Loucy (cell line): ENCODE results near the gene MDM2.
"Not testable (repeated sequence)": the region's sequence is repeated elsewhere in the genome, so short reads cannot be mapped to it uniquely, and the experiment has no call there.

ENCODE experiments used
- H2AFZ ChIP-seq: fragments of 200-600 bp; sonication (generic); 2 replicates; pipeline ENCODE4 v1.6.0; 2016; ENCODE audit warnings: antibody characterized with exemption, mild to moderate bottlenecking, low read length, moderate library complexity
- H3F3A ChIP-seq: fragments of 200-600 bp; 2 replicates; pipeline ENCODE4 v1.6.0; 2016; ENCODE audit warnings: antibody characterized with exemption, low read depth, mild to moderate bottlenecking
- H3K27me3 ChIP-seq: fragments of 200-600 bp; sonication (generic); 2 replicates; pipeline ENCODE4 v1.6.1; 2014; ENCODE audit warnings: low read length, mild to moderate bottlenecking; ENCODE audit not compliant: insufficient read depth, poor library complexity, severe bottlenecking
- H3K36me3 ChIP-seq: fragments of 200-600 bp; sonication (generic); 2 replicates; pipeline ENCODE4 v1.6.1; 2016; ENCODE audit warnings: low read length; ENCODE audit not compliant: insufficient read depth
- H3K4me1 ChIP-seq: fragments of 200-600 bp; sonication (generic); 2 replicates; pipeline ENCODE4 v1.5.1; 2014; ENCODE audit warnings: low read length, mild to moderate bottlenecking; ENCODE audit not compliant: insufficient read depth, poor library complexity, severe bottlenecking
- H3K4me2 ChIP-seq: fragments of 200-600 bp; sonication (generic); 2 replicates; pipeline ENCODE4 v1.6.0; 2014; ENCODE audit warnings: antibody characterized with exemption, low read length, low read depth, mild to moderate bottlenecking; ENCODE audit not compliant: poor library complexity, severe bottlenecking
- H3K4me3 ChIP-seq: fragments of 200-600 bp; sonication (generic); 2 replicates; pipeline ENCODE4 v1.5.1; 2014; ENCODE audit warnings: low read length, mild to moderate bottlenecking, mixed read lengths; ENCODE audit not compliant: poor library complexity, severe bottlenecking
- H3K79me2 ChIP-seq: fragments of 200-600 bp; sonication (generic); 2 replicates; pipeline ENCODE4 v1.6.1; 2014; ENCODE audit warnings: low read length; ENCODE audit not compliant: insufficient read depth
- H3K9ac ChIP-seq: fragments of 200-600 bp; sonication (generic); 2 replicates; pipeline ENCODE4 v1.6.0; 2014; ENCODE audit warnings: mild to moderate bottlenecking, low read depth, low read length, moderate library complexity; ENCODE audit not compliant: poor library complexity, severe bottlenecking
- H3K9me2 ChIP-seq: fragments of 200-600 bp; sonication (generic); replicated peaks from 2 replicates; pipeline ENCODE4 v1.6.1; 2016; ENCODE audit warnings: low read depth, low read length, mixed read lengths
- H3K9me3 ChIP-seq: fragments of 200-600 bp; sonication (generic); 2 replicates; pipeline ENCODE4 v1.6.1; 2014; ENCODE audit warnings: mild to moderate bottlenecking, antibody characterized with exemption, low read length, low read depth; ENCODE audit not compliant: insufficient read depth
- H4K20me1 ChIP-seq: fragments of 200-600 bp; sonication (generic); 2 replicates; pipeline ENCODE4 v1.6.0; 2014; ENCODE audit warnings: antibody characterized with exemption, low read length, mild to moderate bottlenecking; ENCODE audit not compliant: insufficient read depth, poor library complexity, severe bottlenecking
- EZH2phosphoT487 ChIP-seq: fragments of 200-600 bp; IDR thresholded peaks from 2 replicates; pipeline ENCODE4 v1.6.1; 2018; ENCODE audit warnings: antibody characterized with exemption, mild to moderate bottlenecking, moderate library complexity, borderline replicate concordance
- TF ChIP-seq, protein P1 (sequence below): fragments of 200-600 bp; sonication (generic); conservative IDR thresholded peaks from 2 replicates; pipeline ENCODE4 v1.5.1; 2014; ENCODE audit warnings: mild to moderate bottlenecking, antibody characterized with exemption, low read length

Gene MDM2

DNA sequence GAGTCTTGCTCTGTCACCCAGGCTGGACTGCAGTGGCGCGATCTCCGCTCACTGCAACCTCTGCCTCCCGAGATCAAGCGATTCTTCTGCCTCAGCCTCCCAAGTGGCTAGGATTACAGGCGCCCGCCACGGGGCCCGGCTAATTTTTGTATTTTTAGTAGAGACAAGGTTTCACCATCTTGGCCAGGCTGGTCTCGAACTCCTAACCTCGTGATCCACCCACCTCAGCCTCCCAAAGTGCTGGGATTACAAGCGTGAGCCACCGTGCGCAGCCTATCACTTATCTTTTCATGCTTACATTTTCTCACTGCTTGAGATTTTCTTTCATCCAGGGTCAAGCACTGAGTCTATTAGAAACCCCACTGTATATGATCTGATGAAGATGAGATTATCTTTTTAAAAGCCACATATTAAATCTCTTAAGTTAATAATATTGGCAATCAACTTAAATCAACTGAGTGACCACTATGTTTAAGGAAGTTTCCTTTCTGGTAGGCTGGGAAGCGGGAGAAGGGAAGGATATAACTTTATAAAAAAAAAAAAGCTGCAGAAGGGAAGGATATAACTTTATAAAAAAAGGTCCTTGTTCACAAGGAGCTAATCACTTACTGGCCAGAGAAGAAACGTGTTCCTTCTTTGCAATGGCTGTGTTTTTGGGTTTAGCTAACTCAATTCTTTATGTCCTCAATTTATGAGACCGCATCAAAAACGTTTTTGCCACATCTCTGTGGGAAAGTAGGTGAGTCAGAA, 1.3 kb upstream of the MDM2 start:
- Histone ChIP-seq H3K36me3 (peaks cover 8% of the 10 kb centered on the region; the same call in 1 of the 2 replicates), H4K20me1 (peaks cover 23% of the 10 kb centered on the region), H3K4me3 (peak overlapping the region; percentile 86), H3F3A (peaks cover 5% of the 10 kb centered on the region; the same call in 1 of the 2 replicates), H3K79me2 (peaks cover 35% of the 10 kb centered on the region), H3K9me3 (no peaks in the 10 kb centered on the region; the same call in 1 of the 2 replicates), H2AFZ (no peak overlapping the region; the same call in 1 of the 2 replicates), H3K27me3 (peaks cover 15% of the 10 kb centered on the region), H3K4me1 (peaks cover 17% of the 10 kb centered on the region), H3K9ac (peak overlapping the region; percentile 100), H3K9me2 (no peaks in the 10 kb centered on the region), H3K4me2 (peak overlapping the region; percentile 68)
- TF ChIP-seq EZH2phosphoT487, result no peak
- TF ChIP-seq, protein P1, sequence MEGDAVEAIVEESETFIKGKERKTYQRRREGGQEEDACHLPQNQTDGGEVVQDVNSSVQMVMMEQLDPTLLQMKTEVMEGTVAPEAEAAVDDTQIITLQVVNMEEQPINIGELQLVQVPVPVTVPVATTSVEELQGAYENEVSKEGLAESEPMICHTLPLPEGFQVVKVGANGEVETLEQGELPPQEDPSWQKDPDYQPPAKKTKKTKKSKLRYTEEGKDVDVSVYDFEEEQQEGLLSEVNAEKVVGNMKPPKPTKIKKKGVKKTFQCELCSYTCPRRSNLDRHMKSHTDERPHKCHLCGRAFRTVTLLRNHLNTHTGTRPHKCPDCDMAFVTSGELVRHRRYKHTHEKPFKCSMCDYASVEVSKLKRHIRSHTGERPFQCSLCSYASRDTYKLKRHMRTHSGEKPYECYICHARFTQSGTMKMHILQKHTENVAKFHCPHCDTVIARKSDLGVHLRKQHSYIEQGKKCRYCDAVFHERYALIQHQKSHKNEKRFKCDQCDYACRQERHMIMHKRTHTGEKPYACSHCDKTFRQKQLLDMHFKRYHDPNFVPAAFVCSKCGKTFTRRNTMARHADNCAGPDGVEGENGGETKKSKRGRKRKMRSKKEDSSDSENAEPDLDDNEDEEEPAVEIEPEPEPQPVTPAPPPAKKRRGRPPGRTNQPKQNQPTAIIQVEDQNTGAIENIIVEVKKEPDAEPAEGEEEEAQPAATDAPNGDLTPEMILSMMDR, result no peak

DNA sequence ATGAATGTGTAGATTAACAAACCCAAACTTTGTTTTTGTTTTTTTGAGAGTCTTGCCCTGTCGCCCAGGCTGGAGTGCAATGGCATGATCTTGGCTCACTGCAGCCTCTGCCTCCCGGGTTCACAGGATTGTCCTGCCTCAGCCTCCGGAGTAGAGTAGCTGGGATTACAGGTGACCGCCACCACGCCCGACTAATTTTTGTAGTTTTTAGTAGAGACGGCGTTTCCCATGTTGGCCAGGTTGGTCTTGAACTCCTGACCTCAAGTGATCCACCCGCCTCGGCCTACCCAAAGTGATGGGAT, 752 bp upstream of the MDM2 start:
- peak overlapping the region; percentile 77 for H2AFZ ChIP-seq
- H3K9me2 ChIP-seq, result not testable (repeated sequence)

GRCh38 chr12:68808388-68809189, 612 bp downstream of the MDM2 start:
- Histone ChIP-seq H4K20me1 (peaks cover 38% of the 10 kb centered on the region), H3K4me3 (peak overlapping the region; percentile 86), H3K9me2 (no peaks in the 10 kb centered on the region), H3K4me1 (peaks cover 27% of the 10 kb centered on the region), H2AFZ (peak overlapping the region; percentile 84; the same call in 1 of the 2 replicates), H3K36me3 (peaks cover 17% of the 10 kb centered on the region), H3K79me2 (peaks cover 54% of the 10 kb centered on the region), H3K9me3 (no peaks in the 10 kb centered on the region; the same call in 1 of the 2 replicates), H3F3A (peaks cover 5% of the 10 kb centered on the region; the same call in 1 of the 2 replicates), H3K9ac (peak overlapping the region; percentile 100), H3K4me2 (peak overlapping the region; percentile 85), H3K27me3 (peaks cover 15% of the 10 kb centered on the region)
- TF ChIP-seq, protein P1, result 0 out of 2 replicates have a peak, but pooled peaks have one; percentile 7
- TF ChIP-seq EZH2phosphoT487, result no peak

More for the DNA sequence above, 752 bp upstream of the MDM2 start:
- H3K27me3 ChIP-seq, result peaks cover 15% of the 10 kb centered on the region
- H3K4me1 ChIP-seq, result peaks cover 14% of the 10 kb centered on the region
- peak overlapping the region; percentile 68 for H3K4me2 ChIP-seq
- not testable (repeated sequence) for H3F3A ChIP-seq, H3K9me3 ChIP-seq, H3K36me3 ChIP-seq
- peak overlapping the region; percentile 86 for H3K4me3 ChIP-seq
- peaks cover 24% of the 10 kb centered on the region for H4K20me1 ChIP-seq
- peaks cover 40% of the 10 kb centered on the region for H3K79me2 ChIP-seq
- peak overlapping the region; percentile 100 for H3K9ac ChIP-seq
